HepG2 (cell line): Measurements from ENCODE around the gene ASB5.

Experiments used
- JUN ChIP-seq: sonication (generic); formaldehyde crosslinking; IDR thresholded peaks from 2 replicates; pipeline ENCODE4 v1.4.0; 2020; ENCODE audit warnings: mild to moderate bottlenecking, missing genetic modification reagents
- NFYB ChIP-seq: sonication (generic); formaldehyde crosslinking; IDR thresholded peaks from 2 replicates; pipeline ENCODE4 v1.4.0; 2020; ENCODE audit warnings: missing genetic modification reagents
- NPAS2 ChIP-seq: sonication (generic); formaldehyde crosslinking; IDR thresholded peaks from 2 replicates; pipeline ENCODE4 v1.8.0; 2022; ENCODE audit warnings: mild to moderate bottlenecking, missing genetic modification reagents, borderline replicate concordance
- RAD21 ChIP-seq: fragments of 450-650 bp; formaldehyde crosslinking; IDR thresholded peaks from 2 replicates; pipeline ENCODE4 v1.5.0; 2020; ENCODE audit warnings: mild to moderate bottlenecking
- REL ChIP-seq: sonication (generic); formaldehyde crosslinking; conservative IDR thresholded peaks from 2 replicates; pipeline ENCODE4 v1.8.0; 2022; ENCODE audit warnings: mild to moderate bottlenecking, missing genetic modification reagents, moderate library complexity
- SRSF4 ChIP-seq: fragments of 200-400 bp; formaldehyde crosslinking; IDR thresholded peaks from one replicate; pipeline ENCODE4 v1.6.1; 2018; ENCODE audit warnings: mild to moderate bottlenecking, low read depth, low read length, moderate library complexity; ENCODE audit not compliant: poor library complexity, severe bottlenecking
- ZC3H4 ChIP-seq: sonication (generic); formaldehyde crosslinking; IDR thresholded peaks from 2 replicates; pipeline ENCODE4 v1.4.0; 2020; ENCODE audit warnings: missing genetic modification reagents, borderline replicate concordance
- ZNF367 ChIP-seq: sonication (generic); formaldehyde crosslinking; IDR thresholded peaks from 2 replicates; pipeline ENCODE4 v1.4.0; 2020; ENCODE audit warnings: missing genetic modification reagents, borderline replicate concordance
- ZNF660 ChIP-seq: sonication (generic); formaldehyde crosslinking; IDR thresholded peaks from 2 replicates; pipeline ENCODE4 v1.5.1; 2020; ENCODE audit warnings: mild to moderate bottlenecking, low read depth, missing genetic modification reagents, borderline replicate concordance
- TF ChIP-seq, protein P1 (sequence below): sonication (generic); formaldehyde crosslinking; IDR thresholded peaks from 2 replicates; pipeline ENCODE4 v1.5.0; 2020; ENCODE audit warnings: mild to moderate bottlenecking, missing genetic modification reagents, moderate library complexity
- TF ChIP-seq, protein P2 (sequence below): sonication (generic); formaldehyde crosslinking; IDR thresholded peaks from 2 replicates; pipeline ENCODE4 v1.4.0; 2020; ENCODE audit warnings: missing genetic modification reagents

DNA sequence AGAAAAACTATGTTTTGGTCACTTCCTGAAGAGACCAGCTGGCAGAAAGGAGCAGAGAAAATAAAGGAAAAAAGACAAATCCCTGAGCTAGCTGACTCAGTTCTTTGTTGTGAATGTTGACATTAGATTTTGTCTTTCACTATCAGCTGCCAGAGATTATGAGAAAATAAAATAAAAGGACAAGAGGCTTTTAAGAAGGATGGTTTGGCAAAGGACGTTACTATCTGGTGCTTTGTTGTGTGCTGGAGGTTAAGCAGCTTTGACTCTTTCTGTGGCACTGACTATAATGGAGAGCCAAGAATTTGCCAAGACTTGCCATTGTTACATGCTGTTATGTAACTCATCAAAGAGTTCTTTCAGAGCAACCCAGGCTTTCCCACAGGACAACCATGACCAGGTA is 12.1 kb downstream of the ASB5 start:
- no peak for TF ChIP-seq NFYB (CRISPR knock-in tag)
- no peak for TF ChIP-seq JUN (CRISPR knock-in tag)
- TF ChIP-seq ZC3H4 (CRISPR knock-in tag): no peak
- TF ChIP-seq RAD21 (CRISPR knock-in tag): no peak
- TF ChIP-seq ZNF367 (CRISPR knock-in tag): no peak
- TF ChIP-seq, protein P1, sequence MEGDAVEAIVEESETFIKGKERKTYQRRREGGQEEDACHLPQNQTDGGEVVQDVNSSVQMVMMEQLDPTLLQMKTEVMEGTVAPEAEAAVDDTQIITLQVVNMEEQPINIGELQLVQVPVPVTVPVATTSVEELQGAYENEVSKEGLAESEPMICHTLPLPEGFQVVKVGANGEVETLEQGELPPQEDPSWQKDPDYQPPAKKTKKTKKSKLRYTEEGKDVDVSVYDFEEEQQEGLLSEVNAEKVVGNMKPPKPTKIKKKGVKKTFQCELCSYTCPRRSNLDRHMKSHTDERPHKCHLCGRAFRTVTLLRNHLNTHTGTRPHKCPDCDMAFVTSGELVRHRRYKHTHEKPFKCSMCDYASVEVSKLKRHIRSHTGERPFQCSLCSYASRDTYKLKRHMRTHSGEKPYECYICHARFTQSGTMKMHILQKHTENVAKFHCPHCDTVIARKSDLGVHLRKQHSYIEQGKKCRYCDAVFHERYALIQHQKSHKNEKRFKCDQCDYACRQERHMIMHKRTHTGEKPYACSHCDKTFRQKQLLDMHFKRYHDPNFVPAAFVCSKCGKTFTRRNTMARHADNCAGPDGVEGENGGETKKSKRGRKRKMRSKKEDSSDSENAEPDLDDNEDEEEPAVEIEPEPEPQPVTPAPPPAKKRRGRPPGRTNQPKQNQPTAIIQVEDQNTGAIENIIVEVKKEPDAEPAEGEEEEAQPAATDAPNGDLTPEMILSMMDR (CRISPR knock-in tag): no peak
- TF ChIP-seq ZNF660 (CRISPR knock-in tag): no peak
- no peak for TF ChIP-seq REL
- TF ChIP-seq NPAS2 (CRISPR knock-in tag): no peak
- TF ChIP-seq, protein P2, sequence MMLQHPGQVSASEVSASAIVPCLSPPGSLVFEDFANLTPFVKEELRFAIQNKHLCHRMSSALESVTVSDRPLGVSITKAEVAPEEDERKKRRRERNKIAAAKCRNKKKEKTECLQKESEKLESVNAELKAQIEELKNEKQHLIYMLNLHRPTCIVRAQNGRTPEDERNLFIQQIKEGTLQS: no peak
- TF ChIP-seq SRSF4: no peak
